ENCODE results near the gene MME. TPM values are rescaled to one million over a fixed set of nuclear protein-coding genes. Genes with fewer than 3 reads are reported as not detected.

MME gene
- total RNA-seq, 2 donors from 2014 or later = 3.4 to 11.2 TPM

DNA sequence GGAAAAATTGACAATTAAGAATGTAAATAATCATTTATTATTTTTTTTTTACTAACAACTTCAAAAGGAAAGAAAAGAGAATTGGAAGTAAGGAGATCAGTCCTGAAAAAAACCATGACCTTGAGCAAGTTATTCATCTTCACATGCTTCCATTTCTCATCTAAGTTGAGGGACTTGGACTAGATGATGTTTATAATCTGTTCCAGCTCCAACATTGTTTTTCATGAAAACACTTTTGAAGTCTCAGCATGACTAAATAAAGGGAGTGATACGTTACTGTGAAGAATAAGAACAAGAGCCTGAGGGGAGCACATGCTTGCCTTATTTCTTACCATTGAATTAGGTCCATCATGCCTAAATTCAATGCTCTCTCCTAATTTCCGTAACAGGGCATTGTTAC lies 117.7 kb downstream of the MME start:
- Histone ChIP-seq H3K9me3 (no peaks in the 10 kb centered on the region), H3K27ac (no peak overlapping the region), H3K27me3 (no peaks in the 10 kb centered on the region), H3K4me3 (no peak overlapping the region), H3K36me3 (replicated peaks in 1 of 2; ENCODE audit: insufficient read depth in 1 of 2, low read depth in 2 of 2) (no peaks in the 10 kb centered on the region), H3K4me1 (no peaks in the 10 kb centered on the region)
- ATAC-seq (no peak), DNase-seq (no peak)
- no peak for TF ChIP-seq POLR2A (IDR thresholded peaks at IDR 0.05)
- TF ChIP-seq, protein P1, sequence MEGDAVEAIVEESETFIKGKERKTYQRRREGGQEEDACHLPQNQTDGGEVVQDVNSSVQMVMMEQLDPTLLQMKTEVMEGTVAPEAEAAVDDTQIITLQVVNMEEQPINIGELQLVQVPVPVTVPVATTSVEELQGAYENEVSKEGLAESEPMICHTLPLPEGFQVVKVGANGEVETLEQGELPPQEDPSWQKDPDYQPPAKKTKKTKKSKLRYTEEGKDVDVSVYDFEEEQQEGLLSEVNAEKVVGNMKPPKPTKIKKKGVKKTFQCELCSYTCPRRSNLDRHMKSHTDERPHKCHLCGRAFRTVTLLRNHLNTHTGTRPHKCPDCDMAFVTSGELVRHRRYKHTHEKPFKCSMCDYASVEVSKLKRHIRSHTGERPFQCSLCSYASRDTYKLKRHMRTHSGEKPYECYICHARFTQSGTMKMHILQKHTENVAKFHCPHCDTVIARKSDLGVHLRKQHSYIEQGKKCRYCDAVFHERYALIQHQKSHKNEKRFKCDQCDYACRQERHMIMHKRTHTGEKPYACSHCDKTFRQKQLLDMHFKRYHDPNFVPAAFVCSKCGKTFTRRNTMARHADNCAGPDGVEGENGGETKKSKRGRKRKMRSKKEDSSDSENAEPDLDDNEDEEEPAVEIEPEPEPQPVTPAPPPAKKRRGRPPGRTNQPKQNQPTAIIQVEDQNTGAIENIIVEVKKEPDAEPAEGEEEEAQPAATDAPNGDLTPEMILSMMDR (IDR thresholded peaks at IDR 0.05) = no peak
- WGBS, 2 donors = 64 to 75% methylated on average over 2 of the region's 2 CpGs
- intact Hi-C loops (cut with DNase I) = no loop called here

DNA sequence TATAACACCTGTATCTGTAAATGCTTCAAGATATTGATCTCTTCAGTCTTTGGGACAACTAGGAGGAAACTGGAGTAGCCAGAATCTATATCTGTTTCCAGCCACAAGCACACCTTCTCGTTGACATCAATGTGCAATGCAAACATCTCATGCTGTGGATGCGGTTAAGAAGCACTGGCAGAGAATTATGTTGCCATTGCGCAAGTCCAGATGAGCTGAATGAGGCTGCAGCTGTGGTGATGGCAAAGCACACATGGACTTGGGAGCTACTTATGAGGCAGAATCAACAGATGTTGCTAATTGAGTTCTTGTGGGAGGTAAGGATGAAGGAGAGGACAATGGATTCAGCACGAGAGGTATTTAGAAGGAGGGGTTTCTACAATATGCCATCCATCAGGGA lies 122.5 kb downstream of the MME start:
- Histone ChIP-seq H3K27ac (no peak overlapping the region), H3K36me3 (replicated peaks in 1 of 2; ENCODE audit: insufficient read depth in 1 of 2, low read depth in 2 of 2) (no peaks in the 10 kb centered on the region), H3K4me1 (no peaks in the 10 kb centered on the region), H3K9me3 (no peaks in the 10 kb centered on the region), H3K27me3 (no peaks in the 10 kb centered on the region), H3K4me3 (no peak overlapping the region)
- intact Hi-C loops (cut with DNase I) = no loop called here
- ATAC-seq = no peak
- 64 to 67% methylated on average over 4 of the region's 4 CpGs for WGBS, 2 donors
- no peak for DNase-seq
- TF ChIP-seq POLR2A (IDR thresholded peaks at IDR 0.05) = no peak
- TF ChIP-seq, protein P1 (IDR thresholded peaks at IDR 0.05) = no peak

GRCh38 chr3:155204851-155205250 lies 124.7 kb downstream of the MME start:
- TF ChIP-seq, protein P1 (IDR thresholded peaks at IDR 0.05) = no peak
- TF ChIP-seq POLR2A (IDR thresholded peaks at IDR 0.05) = no peak
- Histone ChIP-seq H3K27me3 (no peaks in the 10 kb centered on the region), H3K9me3 (no peaks in the 10 kb centered on the region), H3K36me3 (replicated peaks in 1 of 2; ENCODE audit: insufficient read depth in 1 of 2, low read depth in 2 of 2) (no peaks in the 10 kb centered on the region), H3K4me1 (no peaks in the 10 kb centered on the region), H3K27ac (no peak overlapping the region), H3K4me3 (no peak overlapping the region)
- ATAC-seq (no peak), DNase-seq (no peak)
- intact Hi-C loops (cut with DNase I) = no loop called here

- intact Hi-C loops (cut with DNase I) = no loop called here
- H3K27me3 ChIP-seq = no peaks in the 10 kb centered on the region
- 54 to 55% methylated on average over 4 of the region's 4 CpGs for WGBS, 2 donors
- DNase-seq = no peak
- no peak overlapping the region for H3K27ac ChIP-seq
- TF ChIP-seq, protein P1 (IDR thresholded peaks at IDR 0.05) = no peak
- no peak for TF ChIP-seq POLR2A (IDR thresholded peaks at IDR 0.05)
- H3K4me1 ChIP-seq = no peaks in the 10 kb centered on the region
- H3K9me3 ChIP-seq = no peaks in the 10 kb centered on the region
- no peaks in the 10 kb centered on the region for H3K36me3 ChIP-seq (replicated peaks in 1 of 2; ENCODE audit: insufficient read depth in 1 of 2, low read depth in 2 of 2)
- H3K4me3 ChIP-seq = no peak overlapping the region
- no peak for ATAC-seq
Measured at GRCh38 chr3:155208183-155208800, 128.2 kb downstream of the MME start.

DNA sequence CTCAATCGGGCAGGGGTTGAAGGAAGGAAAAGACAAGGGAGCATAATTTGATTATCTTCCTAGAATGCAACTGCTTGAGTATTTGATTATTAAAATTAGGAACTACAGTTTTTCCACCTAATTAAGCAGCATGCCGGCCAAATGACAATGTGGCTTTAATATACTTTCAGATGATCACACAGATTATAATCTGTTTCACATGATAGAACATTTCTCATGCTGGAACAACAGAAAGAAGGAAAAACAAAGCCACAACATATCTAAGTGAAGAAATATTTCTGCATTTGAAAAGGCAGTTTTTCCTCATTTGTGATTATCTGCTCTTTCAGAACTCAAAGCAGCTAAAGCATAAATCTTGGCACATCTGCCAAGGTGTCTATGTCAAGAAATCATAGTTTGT lies 130.6 kb downstream of the MME start:
- ATAC-seq (no peak), DNase-seq (no peak)
- intact Hi-C loops (cut with DNase I) = no loop called here
- Histone ChIP-seq H3K4me3 (no peak overlapping the region), H3K4me1 (no peaks in the 10 kb centered on the region), H3K36me3 (replicated peaks in 1 of 2; ENCODE audit: insufficient read depth in 1 of 2, low read depth in 2 of 2) (no peaks in the 10 kb centered on the region), H3K9me3 (no peaks in the 10 kb centered on the region), H3K27me3 (no peaks in the 10 kb centered on the region), H3K27ac (no peak overlapping the region)
- TF ChIP-seq, protein P1 (IDR thresholded peaks at IDR 0.05) = no peak
- no peak for TF ChIP-seq POLR2A (IDR thresholded peaks at IDR 0.05)
- WGBS, 2 donors = 57 to 59% methylated on average over 2 of the region's 2 CpGs

Data from body of pancreas (tissue), 4 donors.